Fibroblast of lung (primary cell): ENCODE results near the gene OR10A2.

ENCODE experiments used
- CTCF ChIP-seq, 2 donors: IDR thresholded peaks in 1 of 2; conservative IDR thresholded peaks in 1 of 2; 1 replicate in 1 of 2; 2 replicates in 1 of 2; pipeline ENCODE4 v1.5.1; 2011 to 2012; ENCODE audit warnings: low read length in 2 of 2, control low read depth in 1 of 2, inconsistent platforms in 1 of 2, low read depth in 1 of 2, mild to moderate bottlenecking in 1 of 2
- EZH2 ChIP-seq: IDR thresholded peaks from 2 replicates; pipeline ENCODE4 v1.5.1; 2012; ENCODE audit warnings: low read length, control low read depth, mild to moderate bottlenecking; ENCODE audit errors: missing control alignments

- TF ChIP-seq CTCF (conservative IDR thresholded peaks at IDR 0.05 in 1 of 2, IDR thresholded peaks at IDR 0.05 in 1 of 2; ENCODE audit: low read depth in 1 of 2, low read length in 2 of 2): no peak
- TF ChIP-seq EZH2: no peak
Measured at GRCh38 chr11:6825231-6825744, 37.6 kb upstream of the OR10A2 start.
